ENCODE results near the gene CLDN24. TPM values are rescaled to one million over a fixed set of nuclear protein-coding genes. Genes with fewer than 3 reads are reported as not detected.

CLDN24 gene
- total RNA-seq, 1 experiment from 2014 or later, result not detected

- Histone ChIP-seq H3K9me2 (ENCODE audit: insufficient read depth) (no peaks in the 10 kb centered on the region), H3K79me2 (ENCODE audit: insufficient read depth, low read length) (no peaks in the 10 kb centered on the region), H3K4me3 (replicated peaks in 1 of 2; ENCODE audit: low read depth in 1 of 2, low read length in 2 of 2) (no peak overlapping the region), H4K20me1 (ENCODE audit: insufficient read depth) (no peaks in the 10 kb centered on the region), H2AFZ (ENCODE audit: low read depth, low read length, poor library complexity, severe bottlenecking) (no peak overlapping the region), H3K9ac (ENCODE audit: low read length) (no peak overlapping the region), H3K4me2 (ENCODE audit: low read length) (no peak overlapping the region), H3K9me3 (ENCODE audit: control insufficient read depth in 1 of 2, insufficient read depth in 1 of 2, low read depth in 1 of 2, low read length in 2 of 2) (no peaks in the 10 kb centered on the region), H3K27me3 (ENCODE audit: insufficient read depth, low read length) (no peaks in the 10 kb centered on the region), H3K4me1 (ENCODE audit: control insufficient read depth in 1 of 2, insufficient read depth in 2 of 2, low read length in 2 of 2) (peaks cover 0 to 11% of the 10 kb centered on the region in 2 experiments; a peak in 2 of 4 replicates), H3K27ac (ENCODE audit: low read depth, low read length) (no peak overlapping the region), H3K36me3 (ENCODE audit: control insufficient read depth in 1 of 2, insufficient read depth in 2 of 2, low read length in 2 of 2) (no peaks in the 10 kb centered on the region)
- RAD21 ChIA-PET (ENCODE audit: low non-redundant PET in 1 of 2, low total read pairs in 2 of 2, uncharacterized antibody in 2 of 2, unreplicated experiment in 2 of 2), result no interaction called here
- CTCF ChIA-PET, result no interaction called here
- ATAC-seq (no peak), DNase-seq (ENCODE audit: low read depth, low spot score) (no peak)
- no peak for TF ChIP-seq ZBTB33 (IDR thresholded peaks at IDR 0.05; ENCODE audit: extremely low read depth, insufficient replicate concordance, low read length)
- TF ChIP-seq TCF7L2 (IDR thresholded peaks at IDR 0.05; ENCODE audit: borderline replicate concordance, extremely low read depth, insufficient read depth, insufficient read length), result no peak
- TF ChIP-seq ZNF274 (IDR thresholded peaks at IDR 0.05; ENCODE audit: low read depth, low read length), result no peak
- no peak for TF ChIP-seq SP1 (IDR thresholded peaks at IDR 0.05; ENCODE audit: low read depth)
- no peak for TF ChIP-seq FOSL1 (IDR thresholded peaks at IDR 0.05; ENCODE audit: low read depth)
- TF ChIP-seq CBX3 (IDR thresholded peaks at IDR 0.05; ENCODE audit: low read depth), result no peak
- TF ChIP-seq RAD21 (IDR thresholded peaks at IDR 0.05; ENCODE audit: low read depth), result no peak
- no peak for TF ChIP-seq EGR1 (IDR thresholded peaks at IDR 0.05; ENCODE audit: low read depth)
- no peak for TF ChIP-seq YY1 (IDR thresholded peaks at IDR 0.05; ENCODE audit: extremely low read depth, insufficient replicate concordance, low read depth, low read length)
- no peak for TF ChIP-seq CTCF (IDR thresholded peaks at IDR 0.05 in 2 of 3, conservative IDR thresholded peaks at IDR 0.05 in 1 of 3; ENCODE audit: borderline replicate concordance in 1 of 3, insufficient read depth in 1 of 3, low read depth in 2 of 3, low read length in 2 of 3)
- no peak for TF ChIP-seq REST (IDR thresholded peaks at IDR 0.05; ENCODE audit: low read depth)
- TF ChIP-seq ELF1 (IDR thresholded peaks at IDR 0.05; ENCODE audit: borderline replicate concordance, low read depth), result no peak
- TF ChIP-seq JUND (IDR thresholded peaks at IDR 0.05), result no peak
- no peak for TF ChIP-seq POLR2A (IDR thresholded peaks at IDR 0.05; ENCODE audit: borderline replicate concordance, extremely low read depth, insufficient read depth, insufficient read length)
- no peak for TF ChIP-seq MAX (IDR thresholded peaks at IDR 0.05)
- intact Hi-C loops (cut with micrococcal nuclease), result no loop called here
- BruUV-seq (replicated peaks), result no TSS peak
- POLR2A ChIA-PET, result no interaction called here
Measured at GRCh38 chr4:183360161-183360919, 38.1 kb upstream of the CLDN24 start.
